AG10803 (cell line): ENCODE measurements around the gene GMDS.

Experiments used
- DNase-seq: peaks from one replicate; pipeline ENCODE4 v3.0.0; 2010; ENCODE audit warnings: low read depth
- H3K4me3 ChIP-seq: 2 replicates; pipeline ENCODE4 v1.5.1; 2011; ENCODE audit warnings: mild to moderate bottlenecking, low read length, control low read depth
- TF ChIP-seq, protein P1 (sequence below): conservative IDR thresholded peaks from 2 replicates; pipeline ENCODE4 v1.5.1; 2011; ENCODE audit warnings: mild to moderate bottlenecking, low read length, control low read depth, inconsistent platforms

GMDS gene

GRCh38 chr6:1604158-1605003, 641.0 kb downstream of the GMDS start:
- TF ChIP-seq, protein P1, sequence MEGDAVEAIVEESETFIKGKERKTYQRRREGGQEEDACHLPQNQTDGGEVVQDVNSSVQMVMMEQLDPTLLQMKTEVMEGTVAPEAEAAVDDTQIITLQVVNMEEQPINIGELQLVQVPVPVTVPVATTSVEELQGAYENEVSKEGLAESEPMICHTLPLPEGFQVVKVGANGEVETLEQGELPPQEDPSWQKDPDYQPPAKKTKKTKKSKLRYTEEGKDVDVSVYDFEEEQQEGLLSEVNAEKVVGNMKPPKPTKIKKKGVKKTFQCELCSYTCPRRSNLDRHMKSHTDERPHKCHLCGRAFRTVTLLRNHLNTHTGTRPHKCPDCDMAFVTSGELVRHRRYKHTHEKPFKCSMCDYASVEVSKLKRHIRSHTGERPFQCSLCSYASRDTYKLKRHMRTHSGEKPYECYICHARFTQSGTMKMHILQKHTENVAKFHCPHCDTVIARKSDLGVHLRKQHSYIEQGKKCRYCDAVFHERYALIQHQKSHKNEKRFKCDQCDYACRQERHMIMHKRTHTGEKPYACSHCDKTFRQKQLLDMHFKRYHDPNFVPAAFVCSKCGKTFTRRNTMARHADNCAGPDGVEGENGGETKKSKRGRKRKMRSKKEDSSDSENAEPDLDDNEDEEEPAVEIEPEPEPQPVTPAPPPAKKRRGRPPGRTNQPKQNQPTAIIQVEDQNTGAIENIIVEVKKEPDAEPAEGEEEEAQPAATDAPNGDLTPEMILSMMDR: peak; percentile 51
- peak overlapping the region; percentile 31 for H3K4me3 ChIP-seq
- DNase-seq: peak; percentile 22

- H3K4me3 ChIP-seq: no peak overlapping the region
- no peak for DNase-seq
- TF ChIP-seq, protein P1: no peak
These were observed 641.7 kb downstream of the GMDS start for GRCh38 chr6:1603708-1604107.

DNA sequence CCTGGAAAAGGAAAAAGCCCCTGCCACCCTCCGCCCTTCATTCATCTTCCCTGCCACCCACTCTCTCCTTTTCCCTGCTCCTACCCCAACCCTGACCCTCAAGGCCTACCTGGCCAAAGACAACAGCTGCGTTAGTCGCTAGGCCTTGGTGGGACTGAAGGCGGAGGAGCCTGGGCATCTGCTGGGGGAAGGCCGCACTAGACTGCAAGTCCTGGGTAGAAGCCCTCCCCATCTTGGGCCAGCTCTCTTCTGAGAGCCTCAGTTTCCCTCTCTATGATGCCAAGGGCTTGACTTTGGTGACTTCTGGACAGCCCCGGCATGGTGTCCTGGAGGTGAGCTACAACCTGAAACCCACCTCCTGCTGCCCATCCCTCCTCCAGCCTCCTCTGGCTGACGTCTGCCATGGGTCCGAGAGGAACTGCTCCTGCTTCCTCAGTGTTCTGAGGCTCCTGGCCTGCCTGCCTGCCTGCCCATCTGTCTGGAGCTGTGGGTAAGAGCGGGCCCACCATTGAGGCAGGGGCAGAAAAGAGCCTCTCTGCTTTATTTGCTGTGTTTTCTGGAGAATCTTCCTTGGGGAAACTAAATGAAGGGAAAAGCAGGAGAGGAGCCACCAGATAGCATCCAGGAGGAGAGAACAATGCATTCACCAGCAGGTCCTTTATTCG, 643.2 kb downstream of the GMDS start:
- H3K4me3 ChIP-seq: no peak overlapping the region
- TF ChIP-seq, protein P1: no peak
- DNase-seq: no peak

GRCh38 chr6:1601158-1602048, 644.0 kb downstream of the GMDS start:
- TF ChIP-seq, protein P1: no peak
- DNase-seq: no peak

DNA sequence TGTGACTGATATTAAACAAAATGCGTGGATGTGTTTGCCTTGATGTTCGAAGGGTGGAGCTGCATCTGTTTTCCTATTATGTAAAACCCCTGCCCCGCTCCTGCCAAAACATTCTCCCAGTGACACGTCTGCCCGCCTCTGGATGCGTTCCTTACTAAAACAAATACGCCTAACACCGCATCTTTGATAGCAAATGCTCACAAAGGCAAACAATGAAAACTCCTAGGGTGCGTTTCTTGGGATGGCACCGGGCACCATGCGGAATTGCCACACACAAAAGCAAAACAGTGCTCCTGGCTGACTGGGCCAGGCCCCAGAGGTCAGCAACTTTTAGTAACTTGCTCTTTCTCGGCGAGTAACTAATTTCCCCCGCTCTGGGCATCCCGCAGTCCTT, 644.6 kb downstream of the GMDS start:
- TF ChIP-seq, protein P1: no peak

More at GRCh38 chr6:1601158-1602048, 644.0 kb downstream of the GMDS start:
- H3K4me3 ChIP-seq: no peak overlapping the region

DNA sequence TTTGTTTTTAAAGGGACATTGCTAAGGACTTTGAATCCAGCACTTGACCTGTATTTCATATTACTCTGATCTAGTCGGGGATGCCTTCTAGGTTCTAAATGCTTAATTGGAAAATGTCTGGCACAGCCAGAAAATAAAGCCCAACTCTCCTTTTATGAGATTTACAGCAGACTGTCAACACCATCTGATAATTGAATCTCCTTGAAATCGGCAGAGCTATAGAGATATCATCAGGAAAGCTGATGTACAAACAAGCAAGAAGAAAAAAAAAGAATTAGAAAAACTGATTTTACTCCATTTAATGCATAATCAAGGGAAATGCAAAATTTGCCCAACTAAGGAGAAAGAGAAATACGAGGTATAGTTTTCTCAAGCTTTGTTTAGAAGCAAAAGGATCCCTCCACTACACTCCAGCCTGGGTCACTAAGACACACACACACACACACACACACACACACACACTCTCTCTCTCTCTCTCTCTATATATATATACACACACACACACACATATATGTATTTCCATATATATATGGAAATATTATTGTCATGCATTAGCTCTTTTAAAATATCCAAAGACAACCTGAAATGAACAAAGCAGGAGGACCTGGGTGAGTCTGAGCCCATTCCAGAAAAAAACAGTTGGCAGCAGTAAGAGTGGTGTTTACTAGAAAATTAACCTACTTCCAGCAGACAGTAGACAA, 645.2 kb downstream of the GMDS start:
- DNase-seq: no peak
- no peak overlapping the region for H3K4me3 ChIP-seq
- TF ChIP-seq, protein P1: no peak

More for the DNA sequence above, 644.6 kb downstream of the GMDS start:
- no peak overlapping the region for H3K4me3 ChIP-seq
- no peak for DNase-seq
